SK-N-SH (cell line): ENCODE results near the gene ZNF718. TPM values are rescaled to one million over a fixed set of nuclear protein-coding genes. Genes with fewer than 3 reads are reported as not detected.
"Not testable (repeated sequence)": the region's sequence is repeated elsewhere in the genome, so short reads cannot be mapped to it uniquely, and the experiment has no call there.

ENCODE experiments used
- CTCF ChIA-PET: fragments of 300-600, 350-600 bp; formaldehyde crosslinking; extraction: SDS; loops from one replicate; lab custom pipeline; 2021; lab: Yijun Ruan, JAX
- POLR2A ChIA-PET: fragments of 350-600 bp; sonication (Branson Sonifier 250); formaldehyde crosslinking; extraction: SDS; loops from one replicate; lab custom pipeline; 2020; ENCODE audit warnings: antibody characterized with exemption, inconsistent platforms; lab: Yijun Ruan, JAX
- DNase-seq: peaks from one replicate; pipeline ENCODE4 v3.0.0; 2012
- H2AFZ ChIP-seq: fragments of 200-600 bp; sonication (generic); 2 replicates; pipeline ENCODE4 v1.8.1; 2016; ENCODE audit warnings: antibody characterized with exemption, mild to moderate bottlenecking, low read depth
- H3F3A ChIP-seq: fragments of 200-600 bp; sonication (generic); replicated peaks from 2 replicates; pipeline ENCODE3; 2016; ENCODE audit warnings: antibody characterized with exemption, mild to moderate bottlenecking; ENCODE audit not compliant: insufficient read depth
- H3K27ac ChIP-seq, 2 experiments: fragments of 200-500 bp in 1 of 2; fragments of 200-600 bp in 1 of 2; sonication (Bioruptor generic) in 1 of 2; sonication (generic), shearing (Covaris generic) in 1 of 2; 2 replicates each; pipeline versions ENCODE4 v1.5.1 to v1.6.1; 2014 to 2016; ENCODE audit warnings: low read depth in 2 of 2, inconsistent platforms in 1 of 2, low read length in 1 of 2, mild to moderate bottlenecking in 1 of 2, mixed read lengths in 1 of 2
- H3K27me3 ChIP-seq: fragments of 200-600 bp; sonication (generic), shearing (Covaris generic); 2 replicates; pipeline ENCODE4 v1.6.1; 2016; ENCODE audit warnings: mixed run types; ENCODE audit not compliant: insufficient read depth
- H3K36me3 ChIP-seq, 2 experiments: fragments of 200-500 bp in 1 of 2; fragments of 200-600 bp in 1 of 2; sonication (Bioruptor generic) in 1 of 2; sonication (generic) in 1 of 2; replicated peaks in 1 of 2; 2 replicates each; pipeline versions ENCODE3 to v1.5.1; 2014 to 2016; ENCODE audit warnings: low read length in 1 of 2, mild to moderate bottlenecking in 1 of 2; ENCODE audit not compliant: insufficient read depth in 2 of 2, control insufficient read depth in 1 of 2
- H3K4me1 ChIP-seq, 2 experiments: fragments of 200-500 bp in 1 of 2; fragments of 200-600 bp in 1 of 2; sonication (Bioruptor generic) in 1 of 2; sonication (generic), shearing (Covaris generic) in 1 of 2; 2 replicates each; pipeline versions ENCODE4 v1.5.1 to v1.6.1; 2014 to 2016; ENCODE audit warnings: low read depth in 1 of 2, low read length in 1 of 2, mixed run types in 1 of 2; ENCODE audit not compliant: insufficient read depth in 2 of 2, control insufficient read depth in 1 of 2
- H3K4me2 ChIP-seq: fragments of 200-600 bp; sonication (generic), shearing (Covaris generic); 2 replicates; pipeline ENCODE4 v1.6.1; 2017; ENCODE audit warnings: mixed run types
- H3K4me3 ChIP-seq, 2 experiments: fragments of 200-500 bp in 1 of 2; fragments of 200-600 bp in 1 of 2; sonication (Bioruptor generic) in 1 of 2; sonication (generic), shearing (Covaris generic) in 1 of 2; 2 replicates each; pipeline versions ENCODE4 v1.5.1 to v1.8.1; 2014 to 2016; ENCODE audit warnings: low read depth in 2 of 2, inconsistent platforms in 1 of 2, low read length in 1 of 2, mild to moderate bottlenecking in 1 of 2, mixed read lengths in 1 of 2, moderate library complexity in 1 of 2
- H3K79me2 ChIP-seq: fragments of 200-600 bp; sonication (generic); 2 replicates; pipeline ENCODE4 v1.8.1; 2017; ENCODE audit warnings: mild to moderate bottlenecking; ENCODE audit not compliant: insufficient read depth
- H3K9ac ChIP-seq: fragments of 200-600 bp; sonication (generic); 2 replicates; pipeline ENCODE4 v1.6.1; 2017; ENCODE audit warnings: mixed run types
- H3K9me2 ChIP-seq: fragments of 200-600 bp; sonication (generic); 2 replicates; pipeline ENCODE4 v1.6.1; 2017; ENCODE audit warnings: mixed run types
- H3K9me3 ChIP-seq: fragments of 200-600 bp; sonication (generic); 2 replicates; pipeline ENCODE4 v1.6.1; 2017; ENCODE audit warnings: mixed run types, mild to moderate bottlenecking, moderate library complexity
- H4K20me1 ChIP-seq: fragments of 200-600 bp; sonication (generic); 2 replicates; pipeline ENCODE4 v1.6.1; 2017; ENCODE audit warnings: mild to moderate bottlenecking, mixed run types; ENCODE audit not compliant: insufficient read depth
- CHD2 ChIP-seq: fragments of 150-350 bp; IDR thresholded peaks from 2 replicates; pipeline ENCODE4 v1.6.1; 2018; ENCODE audit warnings: low read length; ENCODE audit not compliant: partially characterized antibody
- ELF1 ChIP-seq: IDR thresholded peaks from 2 replicates; pipeline ENCODE4 v1.4.0; 2012
- FOSL2 ChIP-seq: IDR thresholded peaks from 2 replicates; pipeline ENCODE4 v1.4.0; 2012; ENCODE audit warnings: low read depth, mild to moderate bottlenecking, moderate library complexity, borderline replicate concordance
- GABPA ChIP-seq: IDR thresholded peaks from 2 replicates; pipeline ENCODE4 v1.4.0; 2012; ENCODE audit warnings: low read depth, mild to moderate bottlenecking
- GATA2 ChIP-seq: sonication (generic); formaldehyde crosslinking; IDR thresholded peaks from 2 replicates; pipeline ENCODE4 v1.5.0; 2020; ENCODE audit warnings: mild to moderate bottlenecking, missing genetic modification reagents
- MAX ChIP-seq: IDR thresholded peaks from 2 replicates; pipeline ENCODE4 v1.4.0; 2012; ENCODE audit warnings: low read depth
- MEF2A ChIP-seq: IDR thresholded peaks from 2 replicates; pipeline ENCODE4 v1.4.0; 2012; ENCODE audit warnings: low read depth, borderline replicate concordance
- MXI1 ChIP-seq: IDR thresholded peaks from 2 replicates; pipeline ENCODE4 v1.6.1; 2012; ENCODE audit warnings: mild to moderate bottlenecking, low read depth, low read length, improper control_type of control experiment
- NFIC ChIP-seq: IDR thresholded peaks from 2 replicates; pipeline ENCODE4 v1.4.0; 2012; ENCODE audit warnings: borderline replicate concordance
- PBX3 ChIP-seq: IDR thresholded peaks from 2 replicates; pipeline ENCODE4; 2012
- POLR2AphosphoS5 ChIP-seq: IDR thresholded peaks from 2 replicates; pipeline ENCODE4 v1.6.1; 2012; ENCODE audit warnings: low read depth, low read length
- RAD21 ChIP-seq: IDR thresholded peaks from 2 replicates; pipeline ENCODE4 v1.6.1; 2012; ENCODE audit warnings: mild to moderate bottlenecking, low read length
- RCOR1 ChIP-seq: fragments of 150-350 bp; IDR thresholded peaks from 2 replicates; pipeline ENCODE4 v1.6.1; 2017; ENCODE audit warnings: antibody characterized with exemption, low read length
- RXRA ChIP-seq: IDR thresholded peaks from 2 replicates; pipeline ENCODE4 v1.4.0; 2012; ENCODE audit warnings: low read depth, mild to moderate bottlenecking, borderline replicate concordance
- TCF12 ChIP-seq: IDR thresholded peaks from 2 replicates; pipeline ENCODE4 v1.4.0; 2012
- YY1 ChIP-seq: IDR thresholded peaks from 2 replicates; pipeline ENCODE4 v1.4.0; 2012; ENCODE audit warnings: low read depth, mild to moderate bottlenecking
- ZBTB33 ChIP-seq: IDR thresholded peaks from 2 replicates; pipeline ENCODE4 v1.4.0; 2012; ENCODE audit warnings: low read depth, borderline replicate concordance
- WGBS: methylation state at CpG from one replicate; pipeline ENCODE4 v1.1.6; 2017; ENCODE audit warnings: low lambda C conversion rate; 5-methylcytosine and 5-hydroxymethylcytosine counted together
- polyA plus RNA-seq, 3 experiments: library from polyadenylated mRNA; depleted of rRNA; stranded (reverse); fragments of >200 nt; gene quantifications; 2 replicates each; pipeline ENCODE4 v1.2.3, GENCODE V29; 2012

Gene ZNF718
- polyA plus RNA-seq (2012; rRNA removed): 0.02 and 0.10 TPM in 2 replicates
- polyA plus RNA-seq (2012; cell fraction: cytosol; rRNA removed): 0.05 TPM in 2 replicates
- 0.04 and 0.10 TPM in 2 replicates for polyA plus RNA-seq (2012; cell fraction: nucleus; rRNA removed)

GRCh38 chr4:124275-125081, at the start of gene ZNF718:
Gene ZNF718, plus strand, starts transcription at chr4:124501. Its CDS starts 170 bp downstream, at chr4:124671.
- Histone ChIP-seq H2AFZ (no peak within 1 kb of the TSS), H3K9ac (no peak within 1 kb of the TSS), H3K9me2 (no peaks in the 10 kb centered on the region), H3K4me1 (no peaks in the 10 kb centered on the region; a peak in 1 of 4 replicates), H3K27ac (peak within 1 kb of the TSS in 1 of 2 experiments; percentile 23; a peak in 1 of 4 replicates), H3K79me2 (no peaks in the 10 kb centered on the region), H3F3A (no peaks in the 10 kb centered on the region), H3K27me3 (no peaks in the 10 kb centered on the region), H3K36me3 (no peaks in the 10 kb centered on the region), H3K4me2 (no peak within 1 kb of the TSS), H3K9me3 (no peaks in the 10 kb centered on the region), H3K4me3 (peak within 1 kb of the TSS in 1 of 2 experiments; percentile 43; a peak in 2 of 4 replicates), H4K20me1 (no peaks in the 10 kb centered on the region)
- ChIA-PET CTCF (no interaction called here), POLR2A (no interaction called here)
- DNase-seq: peak; percentile 77
- WGBS: 25% methylated on average over 23 of the region's 44 CpGs
- no peak for TF ChIP-seq RAD21
- no peak for TF ChIP-seq CHD2
- TF ChIP-seq PBX3: peak; percentile 64
- TF ChIP-seq FOSL2: no peak

- no peak overlapping the region for H3K9ac ChIP-seq
- peaks cover 9% of the 10 kb centered on the region for H3F3A ChIP-seq
- H3K9me2 ChIP-seq: no peaks in the 10 kb centered on the region
- H3K4me3 ChIP-seq: no peak overlapping the region
- H3K27me3 ChIP-seq: no peaks in the 10 kb centered on the region
- H3K36me3 ChIP-seq: peaks cover 35 to 80% of the 10 kb centered on the region in 2 experiments
- H3K27ac ChIP-seq: no peak overlapping the region
- peaks cover 81% of the 10 kb centered on the region for H3K9me3 ChIP-seq
- CTCF ChIA-PET: no interaction called here
- no peaks in the 10 kb centered on the region for H4K20me1 ChIP-seq
- no peaks in the 10 kb centered on the region for H3K79me2 ChIP-seq
- no peak overlapping the region for H3K4me2 ChIP-seq
- 95% methylated on average over 3 of the region's 3 CpGs for WGBS
- no peak for DNase-seq
- no peak overlapping the region for H2AFZ ChIP-seq
- H3K4me1 ChIP-seq: no peaks in the 10 kb centered on the region
- TF ChIP-seq RCOR1 (no peak), ELF1 (no peak), MAX (no peak), POLR2AphosphoS5 (no peak), PBX3 (no peak), MXI1 (no peak), GATA2 (CRISPR knock-in tag) (no peak), FOSL2 (no peak), GABPA (no peak), RXRA (no peak), YY1 (no peak), ZBTB33 (no peak), NFIC (no peak), MEF2A (no peak), RAD21 (no peak), TCF12 (no peak)
- POLR2A ChIA-PET: no interaction called here
Observed at GRCh38 chr4:85951-86350, 38.4 kb upstream of the ZNF718 start.

- H3K4me2 ChIP-seq, H3K4me1 ChIP-seq, H3K4me3 ChIP-seq, H3K27ac ChIP-seq, H3K9me2 ChIP-seq, DNase-seq, H3K27me3 ChIP-seq, H4K20me1 ChIP-seq, H3F3A ChIP-seq, H3K9ac ChIP-seq, CTCF ChIA-PET, H3K79me2 ChIP-seq, H2AFZ ChIP-seq, POLR2A ChIA-PET: not testable (repeated sequence)
- peaks cover 81% of the 10 kb centered on the region for H3K9me3 ChIP-seq
- peaks cover 27 to 75% of the 10 kb centered on the region in 2 experiments for H3K36me3 ChIP-seq
- 95% methylated on average over 7 of the region's 7 CpGs for WGBS
Observed at GRCh38 chr4:86559-87324, 37.6 kb upstream of the ZNF718 start.
